SU-DHL-6 (cell line): ENCODE measurements around the gene ZNF334.

Experiments
- H2AFZ ChIP-seq: fragments of 200-600 bp; sonication (generic); 2 replicates; pipeline ENCODE4 v1.6.1; 2014; ENCODE audit warnings: low read depth, mild to moderate bottlenecking, moderate library complexity, mixed read lengths, antibody characterized with exemption, low read length; ENCODE audit not compliant: severe bottlenecking
- H3F3A ChIP-seq: fragments of 200-600 bp; shearing (Covaris generic); 2 replicates; pipeline ENCODE4 v1.6.0; 2016; ENCODE audit warnings: antibody characterized with exemption, mild to moderate bottlenecking; ENCODE audit not compliant: insufficient read depth
- H3K27ac ChIP-seq: fragments of 200-600 bp; sonication (generic); 2 replicates; pipeline ENCODE4 v1.5.1; 2016; ENCODE audit warnings: low read depth, mild to moderate bottlenecking, low read length, moderate library complexity, mixed read lengths
- H3K27me3 ChIP-seq: fragments of 200-600 bp; sonication (generic), shearing (Covaris generic); 2 replicates; pipeline ENCODE4 v1.6.0; 2014; ENCODE audit warnings: mild to moderate bottlenecking, low read length
- H3K36me3 ChIP-seq: fragments of 200-600 bp; sonication (generic); 2 replicates; pipeline ENCODE4 v1.6.1; 2014; ENCODE audit warnings: mild to moderate bottlenecking, low read length, mixed read lengths
- H3K4me2 ChIP-seq: fragments of 300-600, 200-600 bp; shearing (Covaris generic), sonication (generic); 2 replicates; pipeline ENCODE4 v1.6.0; 2014; ENCODE audit warnings: low read length, low read depth, mild to moderate bottlenecking; ENCODE audit not compliant: poor library complexity, severe bottlenecking
- H3K4me3 ChIP-seq: fragments of 200-600 bp; sonication (generic); 2 replicates; pipeline ENCODE4 v1.5.1; 2014; ENCODE audit warnings: antibody characterized with exemption, low read length, mild to moderate bottlenecking, mixed read lengths; ENCODE audit not compliant: insufficient read depth, poor library complexity, severe bottlenecking
- H3K79me2 ChIP-seq: fragments of 200-600 bp; sonication (generic); 2 replicates; pipeline ENCODE4 v1.6.1; 2014; ENCODE audit warnings: mild to moderate bottlenecking, low read length, moderate library complexity; ENCODE audit not compliant: insufficient read depth
- H3K9ac ChIP-seq: fragments of 200-600 bp; sonication (generic); 2 replicates; pipeline ENCODE4 v1.7.0; 2014; ENCODE audit warnings: mild to moderate bottlenecking, low read length
- H3K9me2 ChIP-seq: fragments of 200-600 bp; sonication (generic); replicated peaks from 2 replicates; pipeline ENCODE4 v1.6.1; 2014; ENCODE audit warnings: low read length; ENCODE audit not compliant: insufficient read depth
- H3K9me3 ChIP-seq: fragments of 200-600 bp; sonication (generic); 2 replicates; pipeline ENCODE4 v1.6.1; 2014; ENCODE audit warnings: low read length, mixed read lengths; ENCODE audit not compliant: insufficient read depth
- H4K20me1 ChIP-seq: fragments of 200-600 bp; sonication (generic); 2 replicates; pipeline ENCODE4 v1.6.1; 2014; ENCODE audit warnings: low read depth, mild to moderate bottlenecking, antibody characterized with exemption, low read length, moderate library complexity, mixed read lengths
- CTCF ChIP-seq: fragments of 200-600 bp; sonication (generic); IDR thresholded peaks from one replicate; pipeline ENCODE4 v1.5.1; 2017; ENCODE audit warnings: antibody characterized with exemption, mild to moderate bottlenecking, low read length, moderate library complexity; ENCODE audit not compliant: insufficient read depth, poor library complexity, severe bottlenecking
- EZH2phosphoT487 ChIP-seq: fragments of 200-600 bp; sonication (generic), shearing (Covaris generic); conservative IDR thresholded peaks from 2 replicates; pipeline ENCODE4 v1.6.1; 2018; ENCODE audit warnings: mild to moderate bottlenecking, antibody characterized with exemption, low read length, moderate library complexity, mixed read lengths

ZNF334 gene

GRCh38 chr20:46491354-46491753 is 22.0 kb downstream of the ZNF334 start:
- no peak overlapping the region for H3K4me3 ChIP-seq
- H3K9me2 ChIP-seq: no peaks in the 10 kb centered on the region
- H3K36me3 ChIP-seq: no peaks in the 10 kb centered on the region
- H3K27ac ChIP-seq: no peak overlapping the region
- no peak overlapping the region for H2AFZ ChIP-seq
- H3K27me3 ChIP-seq: no peaks in the 10 kb centered on the region
- H3K9me3 ChIP-seq: no peaks in the 10 kb centered on the region
- no peak overlapping the region for H3K9ac ChIP-seq
- TF ChIP-seq CTCF (no peak), EZH2phosphoT487 (no peak)
- H3K4me2 ChIP-seq: no peak overlapping the region
- H3F3A ChIP-seq: no peaks in the 10 kb centered on the region
- H4K20me1 ChIP-seq: no peaks in the 10 kb centered on the region
- H3K79me2 ChIP-seq: no peaks in the 10 kb centered on the region

- no peaks in the 10 kb centered on the region for H3K27me3 ChIP-seq
- H3K9me2 ChIP-seq: no peaks in the 10 kb centered on the region
- H3K27ac ChIP-seq: no peak overlapping the region
- no peak overlapping the region for H2AFZ ChIP-seq
- H3K4me2 ChIP-seq: no peak overlapping the region
- no peak overlapping the region for H3K9ac ChIP-seq
- no peaks in the 10 kb centered on the region for H3K9me3 ChIP-seq
- no peak overlapping the region for H3K4me3 ChIP-seq
- H3K36me3 ChIP-seq: no peaks in the 10 kb centered on the region
- H3K79me2 ChIP-seq: no peaks in the 10 kb centered on the region
- H4K20me1 ChIP-seq: no peaks in the 10 kb centered on the region
- H3F3A ChIP-seq: no peaks in the 10 kb centered on the region
- TF ChIP-seq EZH2phosphoT487: no peak
- TF ChIP-seq CTCF: no peak
Observed at GRCh38 chr20:46488451-46488850, 24.9 kb downstream of the ZNF334 start.

DNA sequence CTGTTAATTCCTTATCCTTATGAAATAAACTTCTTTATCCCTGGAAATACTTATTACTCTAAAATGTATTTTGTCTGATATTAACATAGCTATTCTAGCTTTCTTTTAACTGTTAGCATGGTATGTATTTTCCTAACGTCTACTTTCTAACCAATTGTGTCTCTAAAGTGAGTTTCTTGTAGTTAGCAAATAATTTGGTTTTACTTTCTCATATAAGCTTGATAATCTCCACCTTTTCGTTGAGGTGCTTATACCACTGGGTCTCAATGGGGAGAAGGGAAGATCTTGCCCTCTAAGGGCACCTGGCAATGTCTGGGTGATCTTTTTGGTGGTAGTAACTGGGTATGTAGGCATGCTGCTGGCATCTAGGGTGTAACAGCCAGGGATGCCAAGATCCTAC is 25.7 kb downstream of the ZNF334 start:
- Histone ChIP-seq H3K36me3 (no peaks in the 10 kb centered on the region), H3K4me3 (no peak overlapping the region), H3F3A (no peaks in the 10 kb centered on the region), H3K9ac (no peak overlapping the region), H3K9me3 (no peaks in the 10 kb centered on the region), H4K20me1 (no peaks in the 10 kb centered on the region), H2AFZ (no peak overlapping the region), H3K79me2 (no peaks in the 10 kb centered on the region), H3K9me2 (no peaks in the 10 kb centered on the region), H3K27ac (no peak overlapping the region), H3K4me2 (no peak overlapping the region), H3K27me3 (no peaks in the 10 kb centered on the region)
- TF ChIP-seq CTCF: no peak
- no peak for TF ChIP-seq EZH2phosphoT487

DNA sequence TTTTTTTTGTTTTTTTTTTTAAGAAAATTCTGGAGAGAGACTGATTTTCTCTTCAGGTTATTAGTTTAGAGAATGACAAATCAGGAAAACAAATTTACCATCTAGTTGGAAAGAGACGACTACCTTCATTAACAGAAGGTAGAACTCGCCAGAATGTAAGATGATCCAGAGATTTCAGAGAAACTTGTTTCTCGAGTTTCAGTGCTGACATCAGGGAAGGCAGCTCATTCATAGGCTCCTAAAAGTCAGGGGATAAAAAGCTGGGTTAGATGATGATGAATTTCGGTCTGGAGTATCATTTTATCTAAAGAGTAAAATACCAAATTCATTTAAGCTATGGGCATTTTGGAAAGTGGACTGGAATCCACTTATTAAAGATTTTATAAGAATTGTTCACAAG is 27.9 kb downstream of the ZNF334 start:
- Histone ChIP-seq H3K27ac (no peak overlapping the region), H3K9me3 (no peaks in the 10 kb centered on the region), H3K4me3 (no peak overlapping the region), H3K27me3 (no peaks in the 10 kb centered on the region), H3F3A (no peaks in the 10 kb centered on the region), H3K79me2 (no peaks in the 10 kb centered on the region), H4K20me1 (no peaks in the 10 kb centered on the region), H3K4me2 (no peak overlapping the region), H3K9me2 (no peaks in the 10 kb centered on the region), H2AFZ (no peak overlapping the region), H3K36me3 (no peaks in the 10 kb centered on the region), H3K9ac (no peak overlapping the region)
- TF ChIP-seq CTCF (no peak), EZH2phosphoT487 (no peak)
